ENCODE measurements around the gene TSNAXIP1. TPM values are rescaled to one million over a fixed set of nuclear protein-coding genes. Genes with fewer than 3 reads are reported as not detected.

The TSNAXIP1 gene
- total and polyA plus RNA-seq, 10 of the 15 experiments (the other 5 are each of a cell fraction or from before 2014, with no cell fraction given): 0.09 to 0.63 (median 0.37) TPM; not detected in 1

DNA sequence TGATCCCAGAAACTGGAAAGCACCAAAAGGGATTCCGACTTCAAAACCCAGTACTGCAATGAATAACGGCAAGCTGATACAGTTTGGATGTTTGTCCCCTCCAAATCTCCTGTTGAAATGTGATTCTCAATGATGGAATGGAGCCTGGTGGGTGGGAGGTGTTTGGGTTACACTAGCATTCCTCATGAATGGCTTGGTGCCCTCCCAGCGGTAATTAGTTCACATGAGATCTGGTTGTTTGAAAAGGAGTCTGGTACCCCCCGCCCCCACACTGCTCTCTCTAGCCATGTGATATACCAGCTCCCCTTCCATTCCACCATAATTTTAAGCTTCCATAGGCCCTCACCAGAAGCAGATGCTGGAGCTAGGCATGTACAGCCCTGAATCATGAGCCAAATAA, 40.4 kb upstream of the TSNAXIP1 start:
- ChIA-PET POLR2A (no interaction called here), RAD21 (ENCODE audit: unreplicated experiment) (no interaction called here), SMC1A (ENCODE audit: uncharacterized antibody, unreplicated experiment) (no interaction called here), CTCF (interaction anchor here (0.6 to 0.7 kb wide), 2 partner anchors 50 to 136 kb away, joined by 3 to 4 read pairs; no protein-coding TSS in a partner anchor)
- Histone ChIP-seq H3K36me3 (ENCODE audit: control insufficient read depth in 2 of 2, insufficient read depth in 2 of 2, low read length in 1 of 2) (peaks cover 8 to 12% of the 10 kb centered on the region in 2 experiments), H3K4me1 (ENCODE audit: control insufficient read depth, insufficient read depth, low read length) (no peaks in the 10 kb centered on the region), H3K4me2 (ENCODE audit: control insufficient read depth, insufficient read depth) (no peak overlapping the region), H3K27ac (ENCODE audit: control insufficient read depth, insufficient read depth) (no peak overlapping the region), H3K4me3 (no peak overlapping the region), H3K79me2 (ENCODE audit: control insufficient read depth, insufficient read depth, low read length) (0 out of 2 replicates have a peak, but pooled peaks cover 1% of the 10 kb centered on the region), H4K20me1 (ENCODE audit: control insufficient read depth, insufficient read depth) (no peaks in the 10 kb centered on the region; the same call in 1 of the 2 replicates), H3K9ac (ENCODE audit: control insufficient read depth, insufficient read depth, low read length) (no peak overlapping the region), H3K27me3 (replicated peaks in 1 of 2; ENCODE audit: control insufficient read depth in 2 of 2, insufficient read depth in 2 of 2, low read length in 1 of 2) (no peaks in the 10 kb centered on the region), H3K9me3 (replicated peaks; ENCODE audit: control insufficient read depth, insufficient read depth, low read length) (no peaks in the 10 kb centered on the region), H2AFZ (ENCODE audit: control insufficient read depth, low read depth, low read length) (no peak overlapping the region)
- TF ChIP-seq, protein P1, sequence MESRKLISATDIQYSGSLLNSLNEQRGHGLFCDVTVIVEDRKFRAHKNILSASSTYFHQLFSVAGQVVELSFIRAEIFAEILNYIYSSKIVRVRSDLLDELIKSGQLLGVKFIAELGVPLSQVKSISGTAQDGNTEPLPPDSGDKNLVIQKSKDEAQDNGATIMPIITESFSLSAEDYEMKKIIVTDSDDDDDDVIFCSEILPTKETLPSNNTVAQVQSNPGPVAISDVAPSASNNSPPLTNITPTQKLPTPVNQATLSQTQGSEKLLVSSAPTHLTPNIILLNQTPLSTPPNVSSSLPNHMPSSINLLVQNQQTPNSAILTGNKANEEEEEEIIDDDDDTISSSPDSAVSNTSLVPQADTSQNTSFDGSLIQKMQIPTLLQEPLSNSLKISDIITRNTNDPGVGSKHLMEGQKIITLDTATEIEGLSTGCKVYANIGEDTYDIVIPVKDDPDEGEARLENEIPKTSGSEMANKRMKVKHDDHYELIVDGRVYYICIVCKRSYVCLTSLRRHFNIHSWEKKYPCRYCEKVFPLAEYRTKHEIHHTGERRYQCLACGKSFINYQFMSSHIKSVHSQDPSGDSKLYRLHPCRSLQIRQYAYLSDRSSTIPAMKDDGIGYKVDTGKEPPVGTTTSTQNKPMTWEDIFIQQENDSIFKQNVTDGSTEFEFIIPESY (IDR thresholded peaks at IDR 0.05): no peak
- TF ChIP-seq, protein P2, sequence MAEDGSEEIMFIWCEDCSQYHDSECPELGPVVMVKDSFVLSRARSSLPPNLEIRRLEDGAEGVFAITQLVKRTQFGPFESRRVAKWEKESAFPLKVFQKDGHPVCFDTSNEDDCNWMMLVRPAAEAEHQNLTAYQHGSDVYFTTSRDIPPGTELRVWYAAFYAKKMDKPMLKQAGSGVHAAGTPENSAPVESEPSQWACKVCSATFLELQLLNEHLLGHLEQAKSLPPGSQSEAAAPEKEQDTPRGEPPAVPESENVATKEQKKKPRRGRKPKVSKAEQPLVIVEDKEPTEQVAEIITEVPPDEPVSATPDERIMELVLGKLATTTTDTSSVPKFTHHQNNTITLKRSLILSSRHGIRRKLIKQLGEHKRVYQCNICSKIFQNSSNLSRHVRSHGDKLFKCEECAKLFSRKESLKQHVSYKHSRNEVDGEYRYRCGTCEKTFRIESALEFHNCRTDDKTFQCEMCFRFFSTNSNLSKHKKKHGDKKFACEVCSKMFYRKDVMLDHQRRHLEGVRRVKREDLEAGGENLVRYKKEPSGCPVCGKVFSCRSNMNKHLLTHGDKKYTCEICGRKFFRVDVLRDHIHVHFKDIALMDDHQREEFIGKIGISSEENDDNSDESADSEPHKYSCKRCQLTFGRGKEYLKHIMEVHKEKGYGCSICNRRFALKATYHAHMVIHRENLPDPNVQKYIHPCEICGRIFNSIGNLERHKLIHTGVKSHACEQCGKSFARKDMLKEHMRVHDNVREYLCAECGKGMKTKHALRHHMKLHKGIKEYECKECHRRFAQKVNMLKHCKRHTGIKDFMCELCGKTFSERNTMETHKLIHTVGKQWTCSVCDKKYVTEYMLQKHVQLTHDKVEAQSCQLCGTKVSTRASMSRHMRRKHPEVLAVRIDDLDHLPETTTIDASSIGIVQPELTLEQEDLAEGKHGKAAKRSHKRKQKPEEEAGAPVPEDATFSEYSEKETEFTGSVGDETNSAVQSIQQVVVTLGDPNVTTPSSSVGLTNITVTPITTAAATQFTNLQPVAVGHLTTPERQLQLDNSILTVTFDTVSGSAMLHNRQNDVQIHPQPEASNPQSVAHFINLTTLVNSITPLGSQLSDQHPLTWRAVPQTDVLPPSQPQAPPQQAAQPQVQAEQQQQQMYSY (CRISPR knock-in tag; IDR thresholded peaks at IDR 0.05): no peak
- TF ChIP-seq BMI1 (IDR thresholded peaks at IDR 0.05; ENCODE audit: borderline replicate concordance): no peak
- TF ChIP-seq MEF2A (IDR thresholded peaks at IDR 0.05; ENCODE audit: insufficient read depth, low read depth, low read length): no peak
- ATAC-seq (no peak), FAIRE-seq (no peak), DNase-seq (ENCODE audit: low read depth, low spot score) (no peak)
- BruUV-seq (replicated peaks): no TSS peak
- in situ Hi-C loops (cut with MboI) (no loop called here), intact Hi-C loops (cut with micrococcal nuclease; ENCODE audit: unreplicated experiment) (no loop called here)
- 97% methylated on average over 4 of the region's 4 CpGs for WGBS (ENCODE audit: insufficient coverage, insufficient replicate concordance, low lambda C conversion rate, missing lambda C conversion rate)
